Psoas muscle (tissue), 8 donors: Measurements from ENCODE around the gene SLC35B1. TPM values are rescaled to one million over a fixed set of nuclear protein-coding genes. Genes with fewer than 3 reads are reported as not detected.

Experiments used
- ATAC-seq, 4 donors: fragments of 200-7000 bp; cut with Tn5 transposase; one replicate each; pipeline ENCODE4 v1.9.1; 2020; ENCODE audit warnings: moderate library complexity in 3 of 4, mild to moderate bottlenecking in 2 of 4
- DNase-seq, 2 donors: peaks; one replicate each; pipeline ENCODE4 v3.0.0-alpha.2; 2020
- H3K27ac ChIP-seq: fragments of 200-600 bp; one replicate; pipeline ENCODE4 v1.8.0; 2022
- H3K27me3 ChIP-seq, 3 donors: fragments of 200-600 bp in 1 of 3; one replicate each; pipeline versions ENCODE4 v1.6.1 to v1.8.0; 2013 to 2022; ENCODE audit warnings: low read length in 2 of 3, mild to moderate bottlenecking in 2 of 3, moderate library complexity in 1 of 3; ENCODE audit not compliant: insufficient read depth in 3 of 3
- H3K36me3 ChIP-seq, 2 donors: fragments of 200-600 bp in 1 of 2; one replicate each; pipeline versions ENCODE4 v1.6.1 to v1.8.0; 2013 to 2022; ENCODE audit warnings: low read depth in 1 of 2, mild to moderate bottlenecking in 1 of 2, moderate library complexity in 1 of 2; ENCODE audit not compliant: insufficient read depth in 1 of 2
- H3K4me1 ChIP-seq: fragments of 200-600 bp; one replicate; pipeline ENCODE4 v1.8.0; 2022
- H3K4me3 ChIP-seq: fragments of 200-600 bp; one replicate; pipeline ENCODE4 v1.8.0; 2022; ENCODE audit warnings: mild to moderate bottlenecking
- H3K9me3 ChIP-seq: fragments of 200-600 bp; one replicate; pipeline ENCODE4 v1.8.0; 2022
- WGBS, 3 donors: extraction: QIAGEN DNeasy Blood & Tissue Kit; methylation state at CpG; one replicate each; pipeline versions ENCODE4 v1.1.6 to v1.1.7; 2013; 5-methylcytosine and 5-hydroxymethylcytosine counted together
- intact Hi-C, 2 donors: fragments of 100-400 bp; cut with DNase I; formaldehyde crosslinking; loops; one replicate each; pipeline versions ENCODE4 v1.11.0 to v1.14.2; 2022
- polyA plus RNA-seq, 3 donors: library from polyadenylated mRNA; stranded (reverse); fragments of 200-250 nt; gene quantifications; one replicate each; pipeline ENCODE4 v1.2.3, GENCODE V29; 2013
- total RNA-seq, 4 donors: library from RNA; stranded (reverse); fragmentation: NEBNext Ultra II Directional in 2 of 4; extraction: Animal tissue kit (Norgen Biotek cat#: 25700) in 2 of 4; gene quantifications; one replicate each; pipeline versions ENCODE4 v1.2.1 to v1.2.4, GENCODE V29; 2021 to 2023
- TF ChIP-seq, protein P1 (sequence below): fragments of 200-600 bp; IDR thresholded peaks from one replicate; pipeline ENCODE4 v1.8.0; 2022; ENCODE audit warnings: antibody characterized with exemption
- donor health status: healthy with polysubstance abuse.
- donor health status: DM: no; HTN: no; CAD: no; lungs with moderate emphysema.
- donor health status: Bipolar disorder and iron deficiency.
- donor health status: healthy.
- donor health status: DM: yes; HTN: yes; CAD: no.
- donor health status: DM: no; HTN: no; CAD: no.
- donor health status: DM: no; HTN: no; CAD: no.
- donor health status: DM: yes; HTN: yes; CAD: no.

Gene SLC35B1
- total and polyA plus RNA-seq, 7 donors, result 39.5 to 85.7 (median 66.2) TPM

DNA sequence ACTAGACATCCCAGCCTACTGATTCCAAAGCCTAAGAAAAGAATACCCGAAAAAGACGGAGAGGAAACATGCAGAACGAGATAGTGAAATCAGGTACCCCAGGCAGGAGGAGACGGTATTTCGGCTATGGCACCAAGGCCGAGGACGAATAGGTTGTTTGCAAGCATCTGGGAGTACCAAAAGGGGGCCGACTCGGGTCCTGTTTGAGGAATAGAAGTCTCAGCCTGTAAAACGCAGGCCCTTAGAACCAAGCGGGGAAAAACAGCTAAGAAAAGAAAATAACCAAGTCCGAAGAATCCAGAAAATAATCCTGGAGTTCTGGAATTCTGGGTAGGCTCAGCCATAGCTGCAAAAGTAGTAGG is 537 bp downstream of the SLC35B1 start:
- TF ChIP-seq, protein P1, sequence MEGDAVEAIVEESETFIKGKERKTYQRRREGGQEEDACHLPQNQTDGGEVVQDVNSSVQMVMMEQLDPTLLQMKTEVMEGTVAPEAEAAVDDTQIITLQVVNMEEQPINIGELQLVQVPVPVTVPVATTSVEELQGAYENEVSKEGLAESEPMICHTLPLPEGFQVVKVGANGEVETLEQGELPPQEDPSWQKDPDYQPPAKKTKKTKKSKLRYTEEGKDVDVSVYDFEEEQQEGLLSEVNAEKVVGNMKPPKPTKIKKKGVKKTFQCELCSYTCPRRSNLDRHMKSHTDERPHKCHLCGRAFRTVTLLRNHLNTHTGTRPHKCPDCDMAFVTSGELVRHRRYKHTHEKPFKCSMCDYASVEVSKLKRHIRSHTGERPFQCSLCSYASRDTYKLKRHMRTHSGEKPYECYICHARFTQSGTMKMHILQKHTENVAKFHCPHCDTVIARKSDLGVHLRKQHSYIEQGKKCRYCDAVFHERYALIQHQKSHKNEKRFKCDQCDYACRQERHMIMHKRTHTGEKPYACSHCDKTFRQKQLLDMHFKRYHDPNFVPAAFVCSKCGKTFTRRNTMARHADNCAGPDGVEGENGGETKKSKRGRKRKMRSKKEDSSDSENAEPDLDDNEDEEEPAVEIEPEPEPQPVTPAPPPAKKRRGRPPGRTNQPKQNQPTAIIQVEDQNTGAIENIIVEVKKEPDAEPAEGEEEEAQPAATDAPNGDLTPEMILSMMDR, result no peak
- H3K27ac ChIP-seq, result peak overlapping the region; percentile 98
- peak overlapping the region; percentile 81 for H3K4me3 ChIP-seq
- peaks cover 9% of the 10 kb centered on the region for H3K4me1 ChIP-seq
- peaks cover 19 to 47% of the 10 kb centered on the region in 2 donors for H3K36me3 ChIP-seq
- no peaks in the 10 kb centered on the region for H3K9me3 ChIP-seq
- 0 to 1% (median 0%) methylated on average over 12 of the region's 12 CpGs for WGBS, 3 donors
- intact Hi-C loops, result loop anchor here (5.0 to 10.0 kb wide), 4 partner anchors 70 to 272 kb away; partner anchors contain the start of gene KAT7 (in 1 of the 2)
- H3K27me3 ChIP-seq, result no peaks in the 10 kb centered on the region
- DNase-seq, result no peak
- ATAC-seq, result peak in 1 of 4 donors; percentile 0

DNA sequence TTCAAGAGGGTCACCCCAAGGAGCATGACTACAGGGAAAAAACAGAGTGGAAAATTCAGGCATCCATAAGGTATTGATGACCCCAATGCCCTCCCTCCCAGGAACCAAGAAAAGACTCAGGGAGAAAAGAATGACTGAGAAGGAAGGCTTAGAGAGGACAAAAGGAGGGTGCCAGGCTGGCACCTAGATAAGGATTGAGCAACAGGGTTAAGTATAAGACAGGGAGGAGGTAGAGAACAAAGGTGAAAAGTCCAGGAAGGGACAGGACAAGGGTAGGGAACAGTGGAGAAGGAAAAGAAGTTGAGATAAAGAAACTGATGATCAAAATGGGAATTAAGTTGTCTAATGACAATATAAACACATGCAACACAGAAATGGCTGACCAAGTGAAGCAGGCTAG is 2.5 kb downstream of the SLC35B1 start:
- Histone ChIP-seq H3K27ac (no peak overlapping the region), H3K27me3 (no peaks in the 10 kb centered on the region), H3K4me3 (no peak overlapping the region), H3K9me3 (no peaks in the 10 kb centered on the region), H3K36me3 (peaks cover 28 to 63% of the 10 kb centered on the region in 2 donors), H3K4me1 (peaks cover 9% of the 10 kb centered on the region)
- ATAC-seq (no peak), DNase-seq (no peak)
- intact Hi-C loops, result loop anchor here (5.0 to 10.0 kb wide), 4 partner anchors 72 to 270 kb away; partner anchors contain the start of gene KAT7 (in 1 of the 2)
- TF ChIP-seq, protein P1, result no peak

DNA sequence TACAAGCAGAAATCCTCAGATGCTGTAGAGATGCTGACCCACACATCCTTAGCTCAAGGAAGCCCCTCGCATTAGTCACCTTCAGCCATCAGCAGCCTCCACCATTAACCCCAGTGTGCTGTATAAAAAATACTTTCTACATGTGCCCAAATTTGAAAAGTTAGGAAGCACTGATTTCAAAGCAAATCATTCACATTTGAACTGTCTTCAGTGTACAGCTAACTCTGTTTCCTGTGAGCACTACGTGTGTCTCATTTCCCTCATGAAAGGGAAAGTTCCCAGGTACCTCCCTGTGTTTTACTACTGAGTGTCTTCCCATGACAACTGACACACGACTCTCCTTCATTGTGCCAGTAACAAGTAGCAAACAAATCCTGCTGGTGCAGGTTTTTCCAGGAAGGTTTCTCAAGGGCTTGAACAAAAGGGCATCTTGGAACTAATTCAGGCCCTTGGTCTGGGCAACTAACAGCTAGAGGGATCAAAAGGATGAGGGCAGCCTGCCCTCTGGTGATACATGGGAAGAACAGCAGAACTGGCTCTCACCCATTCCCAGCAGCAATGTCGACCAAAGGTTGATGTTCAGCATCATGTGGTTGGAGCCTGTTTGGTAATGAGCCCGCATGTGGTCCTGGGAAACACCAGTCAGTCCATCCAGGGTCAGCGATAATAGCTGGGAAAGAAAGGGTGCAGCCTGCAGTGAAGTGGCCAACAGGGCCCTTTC is 4.0 kb downstream of the SLC35B1 start:
- Histone ChIP-seq H3K27me3 (no peaks in the 10 kb centered on the region), H3K27ac (no peak overlapping the region), H3K4me1 (peaks cover 9% of the 10 kb centered on the region), H3K36me3 (peaks cover 28 to 68% of the 10 kb centered on the region in 2 donors), H3K4me3 (no peak overlapping the region), H3K9me3 (no peaks in the 10 kb centered on the region)
- WGBS, 3 donors, result 48 to 54% (median 49%) methylated on average over 6 of the region's 6 CpGs
- intact Hi-C loops, result loop anchor here in 1 of 2 donors (10.0 kb wide), 1 partner anchor 269 kb away; no protein-coding TSS in a partner anchor
- DNase-seq, result no peak
- ATAC-seq, result no peak
- TF ChIP-seq, protein P1, result peak; percentile 46

DNA sequence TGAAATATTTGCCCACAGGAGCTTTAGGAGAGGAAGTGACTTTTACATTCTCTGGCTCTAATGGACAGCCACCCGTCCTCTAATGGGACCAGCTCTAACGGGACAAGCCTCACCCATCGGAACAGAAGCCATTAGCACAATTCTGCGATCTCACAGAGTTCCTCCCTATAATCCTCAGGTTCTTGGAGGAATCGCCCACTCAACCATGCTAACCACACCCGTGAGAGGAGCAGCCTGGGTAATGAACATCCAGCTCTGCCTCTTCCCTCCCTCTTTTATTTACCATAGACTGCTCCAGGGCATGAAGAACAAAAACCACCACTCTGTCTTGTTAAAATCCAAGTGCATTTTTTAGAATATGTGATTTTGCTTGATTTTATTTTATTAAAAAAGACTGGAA is 6.8 kb downstream of the SLC35B1 start:
- TF ChIP-seq, protein P1, result no peak
- Histone ChIP-seq H3K4me3 (no peak overlapping the region), H3K27me3 (no peaks in the 10 kb centered on the region), H3K27ac (no peak overlapping the region), H3K4me1 (no peaks in the 10 kb centered on the region), H3K36me3 (peaks cover 26 to 62% of the 10 kb centered on the region in 2 donors), H3K9me3 (no peaks in the 10 kb centered on the region)
- WGBS, 3 donors, result 81 to 84% (median 83%) methylated on average over 6 of the region's 6 CpGs
- DNase-seq (no peak), ATAC-seq (no peak)
- intact Hi-C loops, result loop anchor here in 1 of 2 donors (10.0 kb wide), 1 partner anchor 266 kb away; no protein-coding TSS in a partner anchor
